ENCODE data around the gene BIVM.
"Not testable (repeated sequence)": the region's sequence is repeated elsewhere in the genome, so short reads cannot be mapped to it uniquely, and the experiment has no call there.

The BIVM gene

DNA sequence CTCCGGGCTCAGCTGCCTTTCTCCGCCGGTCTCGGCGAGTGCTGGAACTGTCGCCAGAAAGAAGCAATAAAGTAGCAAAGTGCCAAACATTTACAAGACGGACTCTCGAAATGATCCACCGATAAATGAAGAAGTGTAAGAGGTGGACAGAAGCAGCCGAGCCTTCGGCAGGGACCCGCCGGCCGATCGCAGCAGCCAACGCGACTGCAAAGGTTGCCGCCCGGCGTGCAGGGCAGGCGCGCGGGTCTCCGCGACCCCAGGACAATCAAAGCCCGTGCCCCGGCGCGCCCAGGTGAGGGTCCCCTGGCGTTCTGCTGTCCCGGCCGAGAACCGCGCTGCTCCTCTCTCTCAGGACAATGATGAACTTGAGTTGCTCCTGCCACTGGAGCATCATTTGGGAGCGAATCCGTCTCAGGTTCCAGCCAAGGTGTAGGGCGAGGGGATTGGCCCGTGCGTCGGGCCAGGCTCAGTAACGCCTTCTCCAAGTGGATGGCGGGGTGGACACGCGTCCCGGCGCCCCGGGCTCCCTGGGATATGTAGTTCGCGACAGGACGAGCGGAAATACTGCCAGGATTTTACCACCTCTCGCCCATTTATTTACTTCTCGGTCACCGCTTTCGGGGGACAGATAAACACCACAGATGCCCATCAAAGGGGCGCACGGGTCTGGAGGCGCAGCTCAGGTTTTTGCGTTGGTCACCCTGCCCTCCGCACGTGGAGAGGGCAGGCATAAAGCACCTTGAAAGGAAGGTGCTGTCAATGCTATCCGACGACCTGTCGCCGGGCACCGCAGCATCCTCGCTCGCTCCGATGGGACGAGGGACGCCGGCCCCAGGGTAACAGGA, at the start of gene BIVM, which contains the start of gene POGLUT2:
TSS of gene BIVM (plus strand) at position 539 of the 845 bp plus-strand sequence. CDS start 8,149 bp downstream, outside the sequence.
TSS of gene POGLUT2 (minus strand) at position 396 of the 845 bp plus-strand sequence. CDS start at position 90, 306 bp downstream.
- DNase-seq, result peak; percentile 73

DNA sequence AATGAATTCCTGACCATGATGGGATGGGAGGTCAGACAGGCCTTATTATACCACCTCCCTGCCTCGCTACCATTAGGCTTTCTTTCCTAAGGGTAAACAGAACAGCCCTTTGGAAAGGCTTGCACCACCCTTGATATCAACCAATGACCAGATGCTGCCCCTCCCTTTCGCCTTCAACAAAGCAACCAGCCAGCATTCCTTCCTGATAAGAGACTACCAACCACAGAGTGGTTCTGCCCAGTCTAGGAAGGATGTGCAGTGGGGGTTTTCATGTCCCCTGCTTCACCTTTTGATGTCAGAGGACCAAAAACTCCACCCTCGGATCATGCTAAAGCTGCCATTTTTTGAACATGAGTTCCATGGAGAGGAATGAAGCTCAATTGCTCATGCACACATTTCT, 47.0 kb upstream of the BIVM start:
- no peak for DNase-seq

DNA sequence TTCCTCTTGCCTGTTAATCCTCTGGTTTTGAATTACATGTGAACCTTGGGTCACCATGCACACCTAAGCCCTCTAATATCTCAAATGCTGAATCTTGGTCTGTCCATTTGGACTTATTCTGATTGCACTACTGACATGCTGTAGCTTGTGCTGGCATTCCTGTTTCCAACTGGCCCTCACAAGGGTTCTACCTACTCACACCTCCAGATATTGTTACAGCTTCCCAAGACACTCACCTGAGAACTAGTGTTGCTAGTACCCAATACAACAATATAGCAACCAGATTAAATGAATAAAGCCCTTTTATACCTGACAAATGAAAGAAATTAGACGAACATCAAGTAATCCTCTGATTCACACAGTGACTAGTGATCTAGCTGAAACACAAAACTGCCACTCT, 41.9 kb upstream of the BIVM start:
- DNase-seq, result no peak

GRCh38 chr13:102758842-102759241, 40.1 kb upstream of the BIVM start:
- no peak for DNase-seq

DNA sequence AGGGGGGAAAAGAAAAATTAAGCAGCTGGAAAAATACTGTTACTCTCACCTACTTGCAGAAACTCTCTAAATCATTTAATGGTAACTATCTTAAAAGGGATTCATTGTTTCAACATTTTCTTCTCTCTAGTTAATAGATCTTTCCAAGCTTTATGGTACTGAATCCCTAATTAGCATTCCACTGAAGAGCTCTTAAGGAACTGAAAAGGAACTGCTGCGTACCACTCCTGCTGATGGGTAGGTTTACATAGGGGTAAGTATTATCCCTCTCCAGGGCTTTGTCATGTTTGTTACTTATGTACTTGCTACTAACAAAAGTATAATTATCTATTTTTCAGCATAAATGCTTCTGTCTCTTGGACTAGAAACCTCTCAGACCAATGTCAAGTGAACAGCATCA, 37.8 kb upstream of the BIVM start:
- no peak for DNase-seq

DNA sequence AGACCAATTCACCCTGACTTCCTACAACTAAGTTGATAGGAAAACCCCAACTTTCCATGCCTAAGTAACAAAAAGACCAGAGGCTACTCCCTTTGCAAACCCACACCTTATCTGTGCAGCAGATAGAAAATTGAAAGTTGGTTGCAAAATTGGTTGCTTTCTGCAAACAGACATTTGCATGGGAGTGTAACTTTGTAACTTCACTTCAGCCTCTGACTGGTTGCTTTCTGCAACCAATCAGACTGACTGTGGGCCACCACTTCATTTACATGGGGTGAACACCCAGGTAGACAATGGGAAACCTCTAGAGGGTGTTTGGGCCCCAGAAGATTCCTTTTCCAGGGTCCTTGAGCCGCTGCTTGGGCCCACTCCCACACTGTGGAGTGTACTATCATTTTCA, 35.2 kb upstream of the BIVM start:
- no peak for DNase-seq

DNA sequence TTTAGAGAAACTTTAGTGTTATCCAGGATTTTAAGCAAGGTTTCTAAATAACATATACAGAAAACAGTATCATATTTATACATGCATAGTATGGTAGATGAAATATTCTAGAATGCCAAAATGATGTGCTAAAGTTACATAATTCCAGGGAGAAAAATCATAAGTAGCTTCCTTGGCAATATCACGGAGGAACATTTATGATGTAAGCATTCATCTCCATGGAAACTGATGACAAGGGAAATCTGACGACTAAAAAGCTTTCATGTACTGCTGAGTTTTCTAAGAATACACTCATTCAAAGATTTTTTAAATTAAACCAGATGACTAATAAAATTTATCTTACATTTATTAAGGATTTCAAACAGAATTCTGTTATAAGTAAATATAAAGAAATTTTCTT, 30.0 kb upstream of the BIVM start:
- DNase-seq, result no peak

GRCh38 chr13:102769679-102770078, 29.2 kb upstream of the BIVM start:
- DNase-seq, result no peak

GRCh38 chr13:102770435-102770834, 28.5 kb upstream of the BIVM start:
- DNase-seq, result no peak

DNA sequence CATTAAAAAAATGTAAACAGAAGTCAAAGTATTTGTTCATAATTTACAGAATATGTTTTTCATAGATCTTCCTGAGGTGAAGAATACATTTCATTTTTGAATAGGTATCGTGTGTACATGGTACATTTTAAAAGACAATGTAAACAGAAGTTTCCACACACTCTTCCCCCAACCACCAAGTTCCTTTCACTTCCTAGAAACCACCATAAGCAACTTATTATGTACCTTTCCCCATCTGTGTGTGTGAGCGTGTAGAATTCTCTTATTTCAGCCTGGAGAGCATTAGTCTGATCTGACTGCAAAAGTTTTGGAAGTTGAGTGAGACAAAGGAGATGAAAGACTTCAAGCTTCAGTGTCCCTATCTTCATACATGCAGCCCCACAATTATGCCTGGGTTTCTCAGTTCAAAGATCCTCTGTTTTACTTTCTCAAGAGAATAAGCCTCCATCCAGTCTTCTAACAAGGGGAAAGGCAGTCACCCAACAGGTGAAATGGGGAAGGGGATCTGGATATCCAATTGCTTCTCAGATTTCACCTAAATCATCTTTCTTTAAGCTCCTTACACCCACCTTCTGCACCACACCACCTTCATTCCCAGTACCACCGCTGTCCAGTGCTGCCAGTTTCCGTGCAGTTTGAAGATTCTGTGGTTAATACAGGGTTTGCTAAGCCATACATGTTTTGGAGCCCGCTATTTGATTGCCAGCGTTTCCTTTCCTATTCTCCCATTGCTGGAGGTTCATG, 27.4 kb upstream of the BIVM start:
- no peak for DNase-seq

DNA sequence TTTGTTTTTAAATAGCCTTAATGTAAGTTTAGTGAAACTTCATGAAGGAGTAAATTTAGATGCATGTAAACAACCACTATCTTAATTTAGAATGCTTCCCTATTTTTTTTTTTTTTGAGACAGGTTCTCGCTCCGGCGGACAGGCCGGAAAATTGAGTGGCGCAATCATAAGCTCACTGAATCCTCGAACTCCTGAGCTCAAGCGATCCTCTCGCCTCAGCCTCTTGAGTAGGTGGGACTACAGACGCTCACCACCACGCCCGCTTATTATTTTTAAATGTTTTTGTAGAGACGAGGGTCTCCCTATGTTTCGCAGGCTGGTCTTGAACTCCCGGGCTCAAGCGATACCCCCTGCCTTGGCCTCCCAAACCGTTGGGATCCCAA, 26.9 kb upstream of the BIVM start:
- no peak for DNase-seq

GRCh38 chr13:102773441-102774213, 25.3 kb upstream of the BIVM start, which contains the start of gene TEX30:
TSS of gene TEX30 (minus strand) at chr13:102773786. CDS start at chr13:102770026, 3,760 bp downstream.
- DNase-seq, result peak; percentile 50

- DNase-seq, result no peak
Measured at GRCh38 chr13:102774214-102774568, 24.7 kb upstream of the BIVM start.

DNA sequence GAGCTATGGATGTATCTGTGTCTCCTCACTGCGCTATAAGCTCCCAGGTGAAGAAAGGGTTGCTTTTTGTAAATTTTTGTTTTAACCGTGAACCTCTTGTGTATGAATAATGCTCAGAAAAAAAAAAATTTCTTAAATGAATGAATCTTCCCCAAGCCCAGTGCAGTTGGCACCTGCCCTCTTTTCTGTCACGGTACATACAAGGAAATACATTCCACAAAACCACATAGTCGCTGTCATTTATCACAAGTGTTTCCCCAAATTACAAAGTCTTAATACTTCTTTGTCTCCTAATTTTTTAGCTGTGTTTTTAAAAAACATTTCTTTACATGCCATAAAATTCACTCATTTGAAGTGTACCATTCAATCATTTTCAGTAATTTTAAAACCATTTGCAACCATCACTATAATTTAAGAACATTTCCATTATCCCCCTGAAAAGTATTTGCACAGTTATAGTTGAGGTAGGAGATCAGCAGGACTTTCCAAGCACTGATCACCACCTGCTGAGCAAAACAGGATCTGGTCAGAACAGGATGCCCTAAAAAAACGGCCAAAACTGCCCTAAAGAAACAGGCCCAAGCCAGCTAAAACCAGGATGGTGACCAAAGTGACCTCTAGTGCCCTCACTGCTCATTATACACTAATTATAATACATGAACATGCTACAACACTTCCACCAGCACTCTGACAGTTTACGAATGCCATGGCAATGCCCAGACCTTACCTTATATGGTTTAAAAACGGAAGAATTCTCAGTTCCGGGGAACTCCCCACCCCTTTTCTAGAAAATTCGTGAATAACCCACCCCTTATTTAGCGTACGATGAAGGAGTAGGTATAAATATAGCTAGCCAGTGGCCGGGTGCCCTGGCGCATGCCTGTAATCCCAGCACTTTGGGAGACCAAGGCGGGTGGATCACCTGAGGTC, 24.1 kb upstream of the BIVM start:
- no peak for DNase-seq

DNA sequence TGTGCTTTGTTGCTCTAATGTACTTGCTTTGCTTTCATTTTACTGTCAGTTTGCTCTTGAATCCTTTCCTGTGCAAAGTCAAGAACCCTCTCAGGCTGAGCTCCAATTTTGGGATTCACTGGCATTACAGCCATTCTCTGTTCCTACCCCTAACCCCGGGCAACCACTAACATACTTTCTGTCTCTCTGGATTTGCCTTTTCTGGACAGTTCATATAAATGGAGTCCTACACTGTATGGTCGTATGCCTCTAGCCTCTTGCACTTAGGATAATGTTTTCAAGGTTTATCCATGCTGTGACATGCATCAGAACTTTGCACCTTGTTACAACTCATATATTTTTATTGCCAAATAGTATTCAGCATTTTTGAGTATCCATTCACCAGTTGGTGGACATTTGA, 22.6 kb upstream of the BIVM start:
- no peak for DNase-seq

DNA sequence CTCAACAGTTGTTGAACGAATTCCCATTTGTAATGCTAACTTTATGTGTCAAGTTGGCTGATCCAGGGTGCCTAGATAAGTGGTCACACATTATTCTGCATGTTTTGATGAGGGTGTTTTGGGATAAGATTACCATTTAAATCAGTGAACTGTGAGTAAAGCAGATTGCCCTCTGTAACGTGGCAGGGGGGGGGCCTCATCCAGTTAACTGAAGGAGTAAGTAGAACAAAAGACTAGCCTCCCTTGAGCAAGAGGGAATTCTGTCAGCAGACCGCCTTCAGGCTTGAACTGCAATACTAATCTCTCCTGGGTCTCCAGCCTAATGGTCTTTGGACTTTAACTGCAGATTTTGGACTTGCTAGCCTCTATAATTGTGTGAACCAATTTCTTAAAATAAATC, 21.2 kb upstream of the BIVM start:
- no peak for DNase-seq

- DNase-seq, result peak; percentile 57
Measured at GRCh38 chr13:102779436-102780159, 19.3 kb upstream of the BIVM start.

DNA sequence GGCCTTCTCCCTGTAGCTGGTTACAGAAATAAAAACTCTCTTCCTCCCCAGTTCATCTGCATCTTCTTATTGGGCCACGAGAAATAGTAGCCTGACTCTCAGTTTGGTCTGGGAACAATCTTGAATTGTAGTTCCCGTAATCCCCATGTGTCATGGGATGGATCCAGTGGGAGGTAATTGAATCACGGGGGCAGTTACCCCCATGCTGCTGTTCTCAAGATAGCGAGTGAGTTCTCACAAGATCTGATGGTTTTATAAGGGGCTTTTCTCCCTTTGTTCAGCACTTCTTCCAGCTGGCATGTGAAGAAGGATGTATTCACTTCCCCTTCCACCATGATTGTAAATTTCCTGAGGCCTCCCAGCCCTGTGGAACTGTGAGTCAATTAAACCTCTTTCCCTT, 18.3 kb upstream of the BIVM start:
- DNase-seq, result not testable (repeated sequence)

DNA sequence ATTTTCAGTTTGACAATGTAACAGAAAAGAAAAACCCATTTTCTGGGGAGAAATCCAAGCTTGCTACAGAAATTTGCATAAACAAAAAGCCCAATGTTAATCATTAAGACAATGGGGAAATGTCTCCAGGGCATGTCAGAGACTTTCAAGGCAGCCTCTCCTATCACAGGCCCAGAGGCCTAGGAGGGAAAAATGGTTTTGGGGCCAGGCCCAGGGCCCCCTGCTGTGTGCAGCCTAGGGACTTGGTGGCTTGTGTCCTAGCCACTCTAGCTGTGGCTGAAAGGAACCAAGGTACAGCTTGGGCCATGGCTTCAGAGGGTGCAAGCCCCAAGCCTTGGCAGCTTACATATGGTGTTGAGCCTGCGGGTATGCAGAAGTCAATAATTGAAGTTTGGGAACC, 17.3 kb upstream of the BIVM start:
- DNase-seq, result no peak

DNA sequence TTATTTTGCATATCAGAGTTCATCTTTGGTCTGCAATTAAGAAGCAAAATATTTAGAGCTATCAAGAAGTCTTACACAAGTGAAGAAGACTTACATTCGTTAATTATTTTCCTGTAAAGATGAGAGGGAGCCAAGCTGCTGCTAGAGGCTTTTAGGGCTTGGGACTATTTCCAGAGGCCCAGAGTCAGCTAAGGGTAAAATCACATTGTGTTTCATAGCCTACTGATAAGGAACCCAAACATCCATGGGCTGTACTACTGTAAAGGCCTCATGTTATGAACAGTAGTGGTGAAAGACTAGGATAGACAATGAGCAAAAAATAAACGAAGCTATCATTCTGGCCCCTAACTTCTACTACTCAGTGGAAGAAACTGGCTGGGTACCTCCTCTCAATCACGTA, 14.4 kb upstream of the BIVM start:
- DNase-seq, result no peak

DNA sequence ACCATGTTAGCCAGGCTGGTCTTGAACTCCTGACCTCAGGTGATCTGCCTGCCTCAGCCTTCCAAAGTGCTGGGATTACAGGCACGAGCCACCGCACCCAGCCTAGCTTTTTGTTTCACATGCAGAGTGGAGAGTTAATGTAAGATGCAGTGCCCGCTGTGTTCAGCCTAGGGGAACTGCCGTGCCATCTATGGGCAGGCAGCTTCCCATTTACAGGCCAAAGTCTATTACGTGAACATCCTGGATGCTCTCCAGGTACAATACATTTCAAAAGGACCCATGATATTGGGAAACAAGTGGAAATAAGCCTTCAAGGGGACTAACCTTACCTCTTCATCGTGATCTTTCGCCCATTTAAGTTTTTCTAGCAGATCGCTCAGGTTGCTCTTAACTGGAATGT, 10.2 kb upstream of the BIVM start:
- no peak for DNase-seq

GRCh38 chr13:102792396-102792795, 6.5 kb upstream of the BIVM start:
- no peak for DNase-seq
